HepG2 (cell line): ENCODE data around the gene ARL5C. TPM values are rescaled to one million over a fixed set of nuclear protein-coding genes. Genes with fewer than 3 reads are reported as not detected.

Experiments used
- ARNT2 ChIP-seq: sonication (generic); formaldehyde crosslinking; IDR thresholded peaks from 2 replicates; pipeline ENCODE4 v1.8.0; 2022; ENCODE audit warnings: mild to moderate bottlenecking, low read depth, missing genetic modification reagents, moderate library complexity
- ATF6 ChIP-seq: sonication (generic); formaldehyde crosslinking; conservative IDR thresholded peaks from 2 replicates; pipeline ENCODE4 v1.4.0; 2020; ENCODE audit warnings: missing genetic modification reagents
- BRCA1 ChIP-seq: sonication (generic); formaldehyde crosslinking; IDR thresholded peaks from 2 replicates; pipeline ENCODE4 v1.4.0; 2020; ENCODE audit warnings: missing genetic modification reagents
- CENPT ChIP-seq: sonication (generic); formaldehyde crosslinking; IDR thresholded peaks from 2 replicates; pipeline ENCODE4 v1.8.0; 2022; ENCODE audit warnings: low read depth, mild to moderate bottlenecking, moderate library complexity, missing genetic modification reagents
- HMGXB4 ChIP-seq, 2 experiments: sonication (generic) in 1 of 2; formaldehyde crosslinking in 1 of 2; IDR thresholded peaks; 2 replicates each; pipeline versions ENCODE4 v1.4.0 to v1.6.1; 2018 to 2020; ENCODE audit warnings: missing genetic modification reagents in 2 of 2, borderline replicate concordance in 1 of 2, low read depth in 1 of 2, mild to moderate bottlenecking in 1 of 2, missing biosample characterization in 1 of 2
- HNF4A ChIP-seq: sonication (generic); formaldehyde crosslinking; IDR thresholded peaks from 2 replicates; pipeline ENCODE4 v1.4.0; 2020; ENCODE audit warnings: missing genetic modification reagents
- NFE2L1 ChIP-seq: sonication (generic); formaldehyde crosslinking; IDR thresholded peaks from 2 replicates; pipeline ENCODE4 v1.4.0; 2020; ENCODE audit warnings: missing genetic modification reagents, mild to moderate bottlenecking, borderline replicate concordance
- NFKB2 ChIP-seq: sonication (generic); formaldehyde crosslinking; IDR thresholded peaks from 2 replicates; pipeline ENCODE4 v1.4.0; 2020; ENCODE audit warnings: missing genetic modification reagents, borderline replicate concordance
- RFXANK ChIP-seq: IDR thresholded peaks from 2 replicates; pipeline ENCODE4 v1.6.1; 2016
- SCMH1 ChIP-seq: sonication (generic); formaldehyde crosslinking; IDR thresholded peaks from 2 replicates; pipeline ENCODE4 v1.9.0; 2021; ENCODE audit warnings: missing genetic modification reagents, mild to moderate bottlenecking, borderline replicate concordance
- TARDBP ChIP-seq: sonication (generic); formaldehyde crosslinking; IDR thresholded peaks from 2 replicates; pipeline ENCODE4 v1.8.0; 2022; ENCODE audit warnings: mild to moderate bottlenecking, missing genetic modification reagents
- TCF7 ChIP-seq: sonication (generic); IDR thresholded peaks from 2 replicates; pipeline ENCODE4 v1.6.1; 2016; ENCODE audit warnings: antibody characterized with exemption, low read depth
- ZBTB10 ChIP-seq: sonication (generic); formaldehyde crosslinking; IDR thresholded peaks from 2 replicates; pipeline ENCODE4 v1.4.0; 2020; ENCODE audit warnings: missing genetic modification reagents, borderline replicate concordance
- ZFP90 ChIP-seq: sonication (generic); formaldehyde crosslinking; IDR thresholded peaks from 2 replicates; pipeline ENCODE4 v1.8.0; 2022; ENCODE audit warnings: missing genetic modification reagents, mild to moderate bottlenecking, inconsistent platforms, borderline replicate concordance
- ZFYVE20 ChIP-seq: sonication (generic); formaldehyde crosslinking; IDR thresholded peaks from 2 replicates; pipeline ENCODE4 v1.8.0; 2023; ENCODE audit warnings: low read depth, mild to moderate bottlenecking, moderate library complexity, missing genetic modification reagents, borderline replicate concordance
- ZMYM4 ChIP-seq: sonication (generic); formaldehyde crosslinking; IDR thresholded peaks from 2 replicates; pipeline ENCODE4 v1.8.1; 2023; ENCODE audit warnings: mild to moderate bottlenecking, missing genetic modification reagents
- ZNF180 ChIP-seq: sonication (generic); formaldehyde crosslinking; IDR thresholded peaks from 2 replicates; pipeline ENCODE4 v1.4.0; 2020; ENCODE audit warnings: low read depth, missing genetic modification reagents, borderline replicate concordance
- ZNF329 ChIP-seq: sonication (generic); formaldehyde crosslinking; IDR thresholded peaks from 2 replicates; pipeline ENCODE4 v1.9.0; 2021; ENCODE audit warnings: low read depth, mild to moderate bottlenecking, missing genetic modification reagents
- ZNF33B ChIP-seq: sonication (generic); formaldehyde crosslinking; IDR thresholded peaks from 2 replicates; pipeline ENCODE4 v1.5.1; 2020; ENCODE audit warnings: mild to moderate bottlenecking, missing genetic modification reagents
- ZNF484 ChIP-seq: sonication (generic); formaldehyde crosslinking; IDR thresholded peaks from 2 replicates; pipeline ENCODE4 v1.5.1; 2020; ENCODE audit warnings: mild to moderate bottlenecking, low read depth, missing genetic modification reagents, borderline replicate concordance
- ZNF546 ChIP-seq: sonication (generic); formaldehyde crosslinking; conservative IDR thresholded peaks from 2 replicates; pipeline ENCODE4 v1.8.1; 2023; ENCODE audit warnings: mild to moderate bottlenecking, missing genetic modification reagents
- ZNF580 ChIP-seq: IDR thresholded peaks from 2 replicates; pipeline ENCODE4 v1.6.1; 2016; ENCODE audit warnings: low read depth, borderline replicate concordance
- ZNF788 ChIP-seq: sonication (generic); formaldehyde crosslinking; IDR thresholded peaks from 2 replicates; pipeline ENCODE4 v1.5.0; 2020; ENCODE audit warnings: mild to moderate bottlenecking, missing genetic modification reagents, borderline replicate concordance
- polyA plus RNA-seq, 8 experiments: library from polyadenylated mRNA; depleted of rRNA in 3 of 8; stranded (reverse) in 7 of 8; unstranded in 1 of 8; fragments of >200 nt; fragmentation: Illumina TruSeq in 4 of 8; extraction: Trizol in 4 of 8; gene quantifications; 2 replicates each; pipeline versions ENCODE4 v1.2.1 to v1.2.3, GENCODE V29; 2011 to 2016; ENCODE audit warnings: low read depth in 4 of 8, missing spikeins in 1 of 8, mixed read lengths in 1 of 8; ENCODE audit not compliant: insufficient read depth in 1 of 8
- total RNA-seq, 5 experiments: library from RNA; depleted of rRNA; stranded (reverse); fragments of >200 nt; fragmentation: Illumina TruSeq; extraction: Trizol; gene quantifications; 2 replicates each; pipeline ENCODE4 v1.2.3, GENCODE V29; 2016; ENCODE audit warnings: low read depth in 1 of 5

Gene ARL5C
- total and polyA plus RNA-seq, 2 of the 13 experiments (the other 11 are each of a cell fraction or from before 2014, with no cell fraction given) = not detected

- TF ChIP-seq ZNF546 (CRISPR knock-in tag) (peak; percentile 6; the same call in 1 of the 2 replicates), ZFP90 (no peak), ARNT2 (CRISPR knock-in tag) (no peak; the same call in none of the 2 replicates), ZNF484 (CRISPR knock-in tag) (no peak), ZFYVE20 (CRISPR knock-in tag) (no peak), SCMH1 (CRISPR knock-in tag) (no peak), ZNF788 (CRISPR knock-in tag) (peak; percentile 7; the same call in 1 of the 2 replicates), HNF4A (CRISPR knock-in tag) (peak; percentile 37; the same call in 1 of the 2 replicates), CENPT (CRISPR knock-in tag) (no peak), HMGXB4 (CRISPR knock-in tag; IDR thresholded peaks at IDR 0.05; ENCODE audit: borderline replicate concordance in 1 of 2, low read depth in 1 of 2) (peak; percentile 94 to 96), BRCA1 (CRISPR knock-in tag) (no peak), TCF7 (no peak), TARDBP (CRISPR knock-in tag) (no peak), ZNF329 (CRISPR knock-in tag) (no peak), ATF6 (CRISPR knock-in tag) (no peak; the same call in 1 of the 2 replicates), ZNF33B (CRISPR knock-in tag) (no peak), ZMYM4 (CRISPR knock-in tag) (no peak), NFKB2 (CRISPR knock-in tag) (peak; percentile 63), ZNF180 (CRISPR knock-in tag) (no peak; the same call in 1 of the 2 replicates), ZBTB10 (CRISPR knock-in tag) (peak; percentile 77; the same call in 1 of the 2 replicates), NFE2L1 (CRISPR knock-in tag) (no peak), RFXANK (no peak), ZNF580 (peak; percentile 86; the same call in 1 of the 2 replicates)
Measured at GRCh38 chr17:39153599-39154051, 12.3 kb downstream of the ARL5C start (continued).
